CD4-positive, alpha-beta T cell treated with Interleukin-6 at 100 ng/mL for 8 hours (primary cell): ENCODE data around the gene TRANK1.
A peak's percentile ranks its signal among the peaks of the same experiment; 100 is the strongest.
"Not testable (repeated sequence)": the region's sequence is repeated elsewhere in the genome, so short reads cannot be mapped to it uniquely, and the experiment has no call there.

Experiments used
- DNase-seq: peaks from one replicate; pipeline ENCODE4 v3.0.0-alpha.2; 2020; ENCODE audit warnings: mixed read lengths, low spot score

TRANK1 gene

GRCh38 chr3:36957063-36957462 is 12.2 kb upstream of the TRANK1 start:
- DNase-seq: no peak

DNA sequence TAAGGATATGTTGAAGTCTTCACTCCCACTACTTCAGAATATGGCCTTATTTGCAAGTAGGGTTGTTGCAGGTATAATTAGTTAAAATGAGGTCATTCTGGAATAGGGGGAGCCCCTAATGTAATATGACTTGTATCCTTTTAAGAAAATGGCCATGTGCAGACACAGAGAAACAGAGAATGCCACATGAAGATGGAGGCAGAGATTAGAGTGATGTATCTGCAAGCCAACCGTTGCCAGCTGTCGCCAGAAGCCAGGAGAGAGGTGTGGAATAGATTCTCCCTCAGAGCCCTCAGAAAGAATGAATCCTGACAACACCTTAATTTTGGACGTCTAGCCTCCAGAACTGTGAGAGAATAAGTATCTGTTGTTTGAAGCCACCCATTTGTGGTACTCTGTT is 11.3 kb upstream of the TRANK1 start:
- no peak for DNase-seq

- no peak for DNase-seq
Measured at GRCh38 chr3:36954452-36955134, 9.7 kb upstream of the TRANK1 start.

DNA sequence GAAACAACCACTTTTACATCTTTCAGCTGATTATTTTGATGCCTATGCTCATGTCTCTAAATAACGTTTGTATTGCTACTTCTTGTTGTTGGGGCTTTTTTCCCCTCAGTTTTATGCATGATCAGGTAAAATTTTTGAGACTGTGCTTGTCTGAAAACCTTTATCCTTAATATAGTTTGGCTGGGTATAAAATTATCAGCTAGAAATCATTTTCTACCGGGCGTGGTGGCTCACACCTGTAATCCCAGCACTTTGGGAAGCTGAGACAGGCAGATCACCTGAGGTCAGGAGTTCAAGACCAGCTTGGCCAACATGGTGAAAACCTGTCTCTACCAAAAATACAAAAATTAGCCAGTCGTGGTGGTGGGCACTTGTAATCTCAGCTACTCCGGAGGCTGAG is 3.0 kb upstream of the TRANK1 start:
- not testable (repeated sequence) for DNase-seq

DNA sequence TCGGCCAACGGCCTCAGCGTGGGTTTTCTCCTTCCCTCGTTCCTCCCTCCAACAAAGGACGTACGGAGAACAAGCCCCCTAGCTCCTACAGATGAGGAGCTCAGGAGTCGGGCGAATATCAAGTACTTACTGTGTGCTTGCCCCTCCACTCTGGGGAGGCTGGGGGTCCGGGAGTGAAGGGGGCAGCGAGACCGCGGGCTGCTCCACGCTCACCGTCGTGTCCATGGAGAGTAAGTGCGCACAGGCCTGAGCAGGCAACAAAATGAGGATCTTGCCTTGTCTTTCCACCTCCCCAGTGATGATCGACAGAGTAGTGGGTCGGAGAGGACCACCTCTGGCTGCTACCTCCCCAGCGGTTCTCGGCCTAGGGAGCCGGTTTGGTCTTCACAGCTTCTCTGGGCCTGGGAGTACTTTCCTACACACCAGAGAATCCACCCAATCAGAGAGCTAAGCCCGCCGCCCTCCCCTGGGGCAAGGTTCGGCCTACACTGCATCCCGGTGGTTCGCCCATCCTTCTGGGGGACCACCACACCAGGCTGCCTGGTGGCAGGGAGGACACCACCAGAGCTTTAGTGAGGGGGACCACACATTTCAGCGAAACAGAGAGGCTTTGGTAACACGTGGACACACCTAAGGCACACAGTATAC is 603 bp upstream of the TRANK1 start:
- no peak for DNase-seq

- peak; percentile 5 for DNase-seq
Measured at GRCh38 chr3:36944012-36944640, 728 bp downstream of the TRANK1 start.

DNA sequence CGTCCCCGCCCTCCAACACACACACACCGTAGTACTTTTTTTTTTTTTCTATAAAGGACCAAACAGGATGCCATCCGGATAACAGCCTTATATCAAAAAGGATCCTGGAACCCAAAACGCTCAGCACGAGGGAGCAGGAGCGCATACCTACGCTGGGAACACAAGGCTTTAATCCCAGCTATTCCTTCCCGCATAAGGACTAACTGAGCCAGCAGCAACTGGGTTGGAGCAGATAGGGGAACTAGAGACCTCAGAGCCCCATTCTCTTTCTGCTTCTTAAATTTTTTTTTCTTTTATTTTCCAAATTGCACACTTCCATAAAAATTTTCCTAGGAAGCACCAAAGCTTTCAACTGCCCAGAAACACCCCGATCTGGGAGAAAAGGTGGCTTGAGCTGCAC is 1.3 kb downstream of the TRANK1 start:
- DNase-seq: no peak

DNA sequence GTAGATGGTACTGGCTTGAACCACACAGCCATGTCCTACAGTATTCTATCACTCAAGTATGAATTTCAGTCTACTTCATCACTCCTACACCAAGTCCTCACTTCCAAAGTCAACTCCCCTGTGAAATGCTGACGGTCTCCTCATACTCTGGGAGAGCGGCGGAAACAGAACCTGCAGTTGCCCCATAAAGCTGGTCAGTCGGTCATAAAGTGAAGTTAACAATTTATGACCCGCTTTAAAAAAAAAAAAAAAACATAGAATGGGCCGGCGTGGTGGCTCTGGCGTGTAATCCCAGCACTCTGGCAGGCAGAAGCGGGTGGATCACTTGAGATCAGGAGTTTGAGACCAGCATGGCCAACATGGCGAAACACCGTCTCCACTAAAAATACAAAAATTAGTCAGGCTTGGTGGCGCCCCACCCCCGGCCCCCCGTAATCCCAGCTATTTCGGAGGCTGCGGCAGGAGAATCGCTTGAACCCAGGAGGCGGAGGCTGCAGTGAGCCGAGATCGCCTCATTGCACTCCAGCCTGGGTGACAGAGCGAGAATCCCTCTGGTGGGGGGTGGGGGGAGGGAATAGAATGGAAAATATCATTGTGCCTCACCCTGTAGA is 2.1 kb downstream of the TRANK1 start:
- DNase-seq: no peak

DNA sequence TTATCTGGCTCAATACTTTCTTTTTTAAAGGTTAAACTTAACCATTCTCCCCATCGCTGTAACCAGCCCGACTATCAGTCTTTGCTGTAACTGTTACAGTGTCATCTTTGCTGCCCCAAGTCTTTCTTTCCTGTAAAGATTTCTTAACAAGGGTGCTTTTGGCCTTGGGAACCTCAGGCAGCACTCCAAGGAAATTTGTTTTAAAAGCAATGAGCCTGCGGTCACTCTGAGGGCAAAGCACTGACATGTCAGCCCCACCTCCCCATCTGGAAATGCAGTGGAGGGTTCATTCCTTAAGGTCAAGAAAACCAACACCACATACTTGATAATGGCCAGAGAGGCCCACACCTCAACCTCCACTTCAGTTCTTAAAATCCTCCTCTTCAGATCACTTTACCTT is 3.2 kb downstream of the TRANK1 start:
- DNase-seq: no peak

- no peak for DNase-seq
Measured at GRCh38 chr3:36941162-36941561, 3.7 kb downstream of the TRANK1 start.

- no peak for DNase-seq
Measured at GRCh38 chr3:36937492-36937891, 7.4 kb downstream of the TRANK1 start.

- DNase-seq: no peak
Measured at GRCh38 chr3:36933540-36934296, 11.1 kb downstream of the TRANK1 start.

DNA sequence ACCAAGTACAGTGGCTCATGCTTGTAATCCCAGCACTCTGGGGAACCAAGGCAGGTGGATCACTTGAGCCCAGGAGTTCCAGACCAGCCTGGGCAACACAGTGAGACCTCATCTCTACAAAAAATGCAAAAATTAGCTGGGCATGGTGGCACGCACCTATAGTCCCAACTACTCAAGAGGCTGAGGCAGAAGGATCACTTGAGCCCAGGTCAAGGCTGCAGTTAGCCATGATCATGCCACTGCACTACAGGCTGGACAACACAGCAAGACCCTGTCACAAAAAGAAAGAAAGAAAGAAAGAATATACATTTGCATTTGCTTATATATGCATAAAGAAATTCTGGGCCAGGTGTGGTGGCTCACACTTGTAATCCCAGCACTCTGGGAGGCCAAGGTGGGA is 13.4 kb downstream of the TRANK1 start:
- DNase-seq: not testable (repeated sequence)

DNA sequence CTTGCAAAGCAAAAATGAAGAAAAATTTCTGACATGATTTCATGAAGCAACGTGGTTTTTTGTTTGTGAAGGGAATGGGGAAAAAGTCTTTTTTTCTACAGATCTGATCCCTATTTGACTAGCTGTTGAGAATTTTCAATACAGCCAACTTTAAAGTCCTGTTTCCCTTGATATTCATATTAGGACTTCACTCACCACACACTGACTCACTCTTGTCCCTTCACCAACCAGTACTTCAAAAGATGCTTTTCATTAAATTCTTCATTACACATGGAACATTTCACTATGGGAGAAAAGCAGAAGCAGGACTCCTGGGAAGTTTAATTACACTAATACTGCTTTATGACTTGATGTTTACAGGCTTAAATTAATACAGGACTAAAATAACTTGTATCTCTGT is 16.6 kb downstream of the TRANK1 start:
- DNase-seq: no peak

DNA sequence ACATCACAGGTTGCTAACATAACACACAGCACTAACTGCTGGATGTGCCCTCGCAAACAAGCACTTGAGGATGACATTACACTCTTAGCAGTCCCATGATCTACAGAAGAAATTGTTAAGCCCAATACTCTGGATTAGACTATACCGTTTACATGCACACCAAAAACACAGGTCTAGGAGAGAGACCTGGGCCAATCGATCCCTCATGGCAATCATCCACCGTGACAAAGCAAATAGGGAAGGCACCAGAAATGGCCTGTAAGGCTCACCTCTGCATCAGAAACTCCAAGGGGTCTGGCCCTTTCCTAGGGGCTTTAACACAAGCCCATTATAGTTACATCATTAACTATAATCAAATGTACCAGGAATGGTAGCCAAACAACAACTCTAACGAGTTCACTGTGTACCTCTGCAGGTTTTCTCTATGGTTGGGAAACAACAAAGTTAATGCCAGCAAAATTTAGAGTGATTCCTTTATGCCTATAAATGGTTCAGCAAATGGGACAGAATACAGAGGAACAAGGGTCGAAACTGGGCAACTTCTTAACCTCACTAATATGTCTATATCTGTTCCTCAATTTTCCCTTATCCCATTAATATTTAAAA is 18.5 kb downstream of the TRANK1 start:
- DNase-seq: no peak

DNA sequence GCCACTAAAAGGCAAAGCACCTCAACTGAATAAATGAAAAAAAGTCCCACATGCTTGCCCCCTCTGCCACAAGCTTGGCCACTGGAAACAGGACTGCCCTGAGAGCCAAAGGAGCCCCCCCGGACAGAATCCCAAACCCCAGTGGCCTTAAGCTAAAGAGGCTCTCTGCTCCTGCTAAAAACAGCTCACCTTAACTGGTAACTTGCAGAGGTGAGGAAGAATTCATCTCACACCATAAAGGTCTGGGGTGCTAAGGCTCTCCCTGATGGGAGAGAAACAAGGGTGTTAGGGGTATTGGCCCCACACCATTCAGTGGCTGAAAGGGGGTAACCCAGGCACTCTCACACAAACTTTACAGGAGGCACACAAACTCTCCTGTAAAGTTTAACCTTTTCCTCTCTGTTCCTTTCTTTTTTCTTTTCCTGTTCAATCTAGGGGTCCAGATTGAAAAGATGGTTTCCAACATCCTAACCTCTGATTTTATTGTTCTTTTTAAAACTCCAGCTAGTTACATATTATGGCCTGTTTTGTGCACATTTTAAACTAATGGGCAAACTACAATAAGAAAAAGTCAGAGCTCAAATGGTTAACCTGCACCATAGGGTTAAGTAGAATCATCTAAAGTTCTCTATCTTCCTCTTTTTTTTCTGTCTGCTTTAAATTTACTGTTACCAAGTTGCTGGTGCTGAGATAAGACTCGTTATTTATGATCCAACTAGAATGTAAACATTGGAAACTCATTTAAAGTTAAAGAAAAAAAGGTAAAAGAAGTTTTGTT is 19.9 kb downstream of the TRANK1 start:
- DNase-seq: no peak

GRCh38 chr3:36923981-36924743 is 20.7 kb downstream of the TRANK1 start:
- no peak for DNase-seq

DNA sequence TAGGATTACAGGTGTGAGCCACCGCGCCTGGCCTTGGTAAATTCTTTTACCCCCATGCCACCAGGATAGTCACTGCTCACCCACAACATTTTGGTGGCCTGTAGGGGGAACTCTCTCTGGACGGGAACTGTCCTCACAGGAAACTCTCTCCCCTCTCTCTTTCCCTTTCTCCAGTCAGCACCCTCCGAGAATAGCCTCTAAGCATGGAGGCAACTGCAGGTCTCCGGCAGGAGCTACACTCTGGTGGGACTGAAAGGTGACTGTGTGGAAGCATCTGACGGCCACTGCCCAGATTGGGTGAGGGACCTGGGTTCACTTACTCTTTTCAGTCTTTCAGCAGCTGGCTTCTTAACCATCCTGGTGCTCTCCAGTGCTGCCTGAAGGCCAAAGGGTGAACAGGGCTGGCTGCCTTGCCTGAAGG is 21.3 kb downstream of the TRANK1 start:
- DNase-seq: no peak

DNA sequence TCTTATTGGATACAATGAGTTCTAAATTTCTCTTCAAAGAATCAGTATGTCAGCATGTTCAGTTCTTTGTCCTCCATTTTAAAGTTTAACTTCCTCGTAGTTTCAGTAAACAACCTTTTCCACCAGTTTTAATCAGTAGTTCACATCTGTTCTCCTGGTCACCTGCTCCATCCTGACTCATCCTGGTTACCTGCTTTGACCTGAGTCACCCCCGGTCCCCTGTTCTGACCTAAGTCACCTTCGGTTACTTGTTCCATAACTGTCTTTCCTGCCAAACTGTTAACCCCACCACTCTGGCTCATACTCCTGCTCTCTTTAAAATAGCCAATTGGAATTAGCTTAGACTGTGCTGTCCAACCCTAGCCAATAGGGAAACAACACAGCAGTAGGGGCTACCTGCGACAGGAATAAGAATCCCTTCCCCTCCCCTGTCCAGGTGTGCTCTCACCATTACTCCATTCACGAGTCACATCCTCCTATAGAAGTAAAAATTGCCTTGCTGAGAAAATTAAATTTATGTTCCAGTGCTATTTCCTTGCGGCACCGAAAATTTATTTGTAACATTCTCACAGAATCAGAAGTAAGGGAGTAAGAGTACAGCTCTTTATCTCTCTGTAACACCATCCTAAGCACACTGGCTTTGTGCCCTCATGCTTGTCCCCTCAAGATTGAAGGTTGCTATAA is 23.8 kb downstream of the TRANK1 start:
- no peak for DNase-seq
